ENCODE measurements around the gene PACSIN3. TPM values are rescaled to one million over a fixed set of nuclear protein-coding genes. Genes with fewer than 3 reads are reported as not detected.

PACSIN3 gene
- total RNA-seq, 2 donors from 2014 or later: 107 to 186 TPM

DNA sequence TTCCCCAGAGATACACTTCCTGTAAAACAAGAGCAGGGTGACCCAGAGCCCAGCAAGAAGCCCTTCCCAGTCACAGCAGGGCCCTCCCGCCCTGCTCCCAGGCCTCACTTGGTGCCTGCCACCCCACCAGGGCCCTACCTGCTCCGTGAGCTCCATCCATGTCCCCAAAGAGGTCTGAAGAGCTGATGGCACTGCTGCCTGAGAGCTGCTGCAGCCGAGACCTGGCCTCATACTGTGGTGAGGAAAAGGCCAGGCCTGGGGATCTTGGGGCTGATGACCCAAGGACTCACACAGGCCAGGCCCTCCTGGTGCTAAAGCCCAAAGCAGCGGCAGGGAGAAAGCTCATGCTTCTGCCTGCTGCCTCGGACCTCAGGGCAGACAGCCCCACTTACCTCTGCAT lies 19.9 kb downstream of the PACSIN3 start:
- H3K4me1 ChIP-seq: peaks cover 0 to 12% of the 10 kb centered on the region in 2 donors
- no peak overlapping the region for H3K4me3 ChIP-seq
- no peaks in the 10 kb centered on the region for H3K9me3 ChIP-seq
- H3K36me3 ChIP-seq: peaks cover 78% of the 10 kb centered on the region
- no peaks in the 10 kb centered on the region for H3K27me3 ChIP-seq
- DNase-seq (ENCODE audit: low spot score): no peak
- no peak overlapping the region for H3K27ac ChIP-seq
- no peak for TF ChIP-seq CTCF (IDR thresholded peaks at IDR 0.05)

GRCh38 chr11:47165253-47165840 lies 20.9 kb downstream of the PACSIN3 start:
- Histone ChIP-seq H3K4me1 (peaks cover 0 to 18% of the 10 kb centered on the region in 2 donors), H3K4me3 (no peak overlapping the region), H3K27me3 (no peaks in the 10 kb centered on the region), H3K36me3 (peaks cover 67% of the 10 kb centered on the region), H3K27ac (no peak overlapping the region), H3K9me3 (no peaks in the 10 kb centered on the region)
- no peak for TF ChIP-seq CTCF (IDR thresholded peaks at IDR 0.05)
- DNase-seq (ENCODE audit: low spot score): no peak

DNA sequence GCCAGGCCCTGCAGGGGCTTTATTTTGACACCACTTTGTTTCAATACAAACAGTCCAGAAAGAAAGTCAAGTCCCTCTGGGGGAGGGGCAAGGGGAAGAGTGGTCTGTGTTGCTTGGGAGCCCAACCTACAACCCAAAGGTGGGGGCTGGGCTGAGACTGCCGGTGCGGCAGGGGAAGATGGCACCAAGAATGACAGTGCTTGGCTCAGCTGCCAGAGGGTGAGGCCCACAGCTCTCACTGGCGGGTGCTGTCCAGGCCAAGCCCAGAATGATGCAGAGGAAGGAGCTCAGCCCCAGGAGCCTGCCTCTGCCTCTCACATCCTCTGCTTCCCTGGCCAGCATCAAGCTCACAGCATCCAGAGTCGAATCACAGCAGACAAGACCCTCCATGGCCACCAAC lies 21.9 kb downstream of the PACSIN3 start:
- TF ChIP-seq CTCF (IDR thresholded peaks at IDR 0.05): no peak
- H3K36me3 ChIP-seq: peaks cover 57% of the 10 kb centered on the region
- no peak for DNase-seq (ENCODE audit: low spot score)
- H3K4me1 ChIP-seq: peaks cover 0 to 18% of the 10 kb centered on the region in 2 donors
- H3K27me3 ChIP-seq: no peaks in the 10 kb centered on the region
- H3K9me3 ChIP-seq: no peaks in the 10 kb centered on the region
- no peak overlapping the region for H3K4me3 ChIP-seq
- H3K27ac ChIP-seq: no peak overlapping the region

DNA sequence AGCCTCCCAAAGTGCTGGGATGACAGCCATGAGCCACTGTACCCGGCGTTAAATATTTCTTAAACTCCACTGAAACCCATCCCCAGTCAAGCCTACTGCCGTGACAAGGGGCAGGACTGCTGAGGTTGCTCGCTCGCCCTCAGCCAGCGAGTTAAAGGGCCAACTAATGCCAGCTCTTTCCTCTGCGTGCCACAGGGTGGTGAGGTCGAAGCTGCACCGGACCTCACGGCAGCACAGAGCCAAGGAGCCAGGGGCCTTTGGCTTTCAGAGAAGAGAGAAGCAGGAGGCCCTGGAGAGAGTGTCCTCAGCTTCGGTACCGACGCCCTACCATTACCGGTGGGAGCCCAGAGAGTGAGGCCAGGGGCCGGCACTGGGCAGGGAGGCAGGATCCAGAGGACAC lies 22.3 kb downstream of the PACSIN3 start:
- no peak overlapping the region for H3K27ac ChIP-seq
- no peaks in the 10 kb centered on the region for H3K27me3 ChIP-seq
- TF ChIP-seq CTCF (IDR thresholded peaks at IDR 0.05): no peak
- peaks cover 0 to 18% of the 10 kb centered on the region in 2 donors for H3K4me1 ChIP-seq
- peaks cover 53% of the 10 kb centered on the region for H3K36me3 ChIP-seq
- DNase-seq (ENCODE audit: low spot score): no peak
- no peak overlapping the region for H3K4me3 ChIP-seq
- H3K9me3 ChIP-seq: no peaks in the 10 kb centered on the region

DNA sequence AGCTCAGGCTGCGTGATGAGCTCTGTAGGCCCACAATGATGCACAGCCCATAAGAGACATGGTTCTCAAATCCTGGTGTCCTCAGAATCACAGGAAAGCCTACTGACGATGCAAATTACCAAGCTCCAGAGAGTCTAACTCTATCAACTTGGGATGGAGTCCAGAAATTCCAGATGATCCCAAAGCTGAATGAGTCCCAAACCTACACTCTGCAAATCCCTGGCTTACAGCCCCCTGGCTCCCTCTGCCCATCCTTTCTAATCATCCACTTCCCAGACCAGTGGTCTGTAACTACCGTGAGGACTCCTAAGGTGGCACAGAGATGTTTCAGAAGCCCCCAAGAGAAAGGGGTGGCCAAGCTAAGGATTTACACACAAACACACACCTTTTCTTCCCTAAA lies 23.0 kb downstream of the PACSIN3 start:
- H3K36me3 ChIP-seq: peaks cover 46% of the 10 kb centered on the region
- H3K4me1 ChIP-seq: peaks cover 0 to 18% of the 10 kb centered on the region in 2 donors
- no peaks in the 10 kb centered on the region for H3K27me3 ChIP-seq
- no peaks in the 10 kb centered on the region for H3K9me3 ChIP-seq
- DNase-seq (ENCODE audit: low spot score): no peak
- no peak for TF ChIP-seq CTCF (IDR thresholded peaks at IDR 0.05)
- no peak overlapping the region for H3K4me3 ChIP-seq
- no peak overlapping the region for H3K27ac ChIP-seq

DNA sequence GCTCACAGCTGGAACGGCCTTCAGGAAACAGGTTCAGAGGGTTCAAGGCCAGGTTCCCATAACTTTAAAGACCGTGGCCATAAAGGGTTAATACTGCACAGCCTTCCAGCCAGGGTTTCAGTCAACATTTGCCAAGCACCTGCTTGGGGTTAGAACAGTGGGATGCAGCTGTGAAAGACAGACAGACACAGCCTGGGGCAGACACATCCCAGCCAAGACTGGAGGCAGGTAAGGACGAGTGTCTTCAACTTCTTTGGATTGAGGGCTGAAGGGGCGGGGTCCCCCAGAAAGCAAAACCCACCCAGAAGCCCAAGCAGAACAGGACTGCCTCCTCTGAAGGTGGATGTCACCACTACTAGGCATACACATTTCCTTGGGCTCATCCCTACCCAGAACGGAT lies 23.8 kb downstream of the PACSIN3 start:
- Histone ChIP-seq H3K4me1 (peaks cover 0 to 18% of the 10 kb centered on the region in 2 donors), H3K27ac (no peak overlapping the region), H3K27me3 (no peaks in the 10 kb centered on the region), H3K4me3 (no peak overlapping the region), H3K36me3 (peaks cover 38% of the 10 kb centered on the region), H3K9me3 (no peaks in the 10 kb centered on the region)
- no peak for TF ChIP-seq CTCF (IDR thresholded peaks at IDR 0.05)
- DNase-seq (ENCODE audit: low spot score): no peak

Data from right atrium auricular region (tissue), 2 donors.